ENCODE results near the gene MRPS35.

DNA sequence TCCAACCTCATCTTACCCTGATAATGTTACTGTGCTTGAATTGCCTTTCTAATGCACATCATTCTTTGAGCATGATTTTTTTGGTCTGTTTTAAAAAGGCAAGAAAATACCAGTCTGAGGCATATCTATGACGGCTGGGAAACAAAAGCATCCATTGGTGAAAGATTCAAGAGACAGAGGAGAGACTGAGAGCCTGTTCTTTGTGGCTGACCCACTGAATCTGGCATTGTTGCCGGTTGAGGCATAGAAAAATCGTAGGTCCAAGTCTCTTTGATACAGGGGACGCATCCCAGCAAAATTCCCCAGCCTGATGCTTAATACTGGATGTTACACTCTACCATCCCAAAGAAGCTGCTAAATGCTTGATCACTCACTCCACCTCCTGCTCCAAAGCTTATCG, 66.5 kb downstream of the MRPS35 start:
- TF ChIP-seq, protein P1, sequence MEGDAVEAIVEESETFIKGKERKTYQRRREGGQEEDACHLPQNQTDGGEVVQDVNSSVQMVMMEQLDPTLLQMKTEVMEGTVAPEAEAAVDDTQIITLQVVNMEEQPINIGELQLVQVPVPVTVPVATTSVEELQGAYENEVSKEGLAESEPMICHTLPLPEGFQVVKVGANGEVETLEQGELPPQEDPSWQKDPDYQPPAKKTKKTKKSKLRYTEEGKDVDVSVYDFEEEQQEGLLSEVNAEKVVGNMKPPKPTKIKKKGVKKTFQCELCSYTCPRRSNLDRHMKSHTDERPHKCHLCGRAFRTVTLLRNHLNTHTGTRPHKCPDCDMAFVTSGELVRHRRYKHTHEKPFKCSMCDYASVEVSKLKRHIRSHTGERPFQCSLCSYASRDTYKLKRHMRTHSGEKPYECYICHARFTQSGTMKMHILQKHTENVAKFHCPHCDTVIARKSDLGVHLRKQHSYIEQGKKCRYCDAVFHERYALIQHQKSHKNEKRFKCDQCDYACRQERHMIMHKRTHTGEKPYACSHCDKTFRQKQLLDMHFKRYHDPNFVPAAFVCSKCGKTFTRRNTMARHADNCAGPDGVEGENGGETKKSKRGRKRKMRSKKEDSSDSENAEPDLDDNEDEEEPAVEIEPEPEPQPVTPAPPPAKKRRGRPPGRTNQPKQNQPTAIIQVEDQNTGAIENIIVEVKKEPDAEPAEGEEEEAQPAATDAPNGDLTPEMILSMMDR (IDR thresholded peaks at IDR 0.05), result no peak
- no peak for TF ChIP-seq ZFX (IDR thresholded peaks at IDR 0.05; ENCODE audit: borderline replicate concordance)

Data from 22Rv1 (cell line).